Astrocyte of the spinal cord (primary cell): ENCODE results near the gene RBMS3.

Source experiments
- DNase-seq: peaks from one replicate; pipeline ENCODE4 v3.0.0; 2011; ENCODE audit warnings: low read depth, low spot score
- H3K4me3 ChIP-seq: 2 replicates; pipeline ENCODE4 v1.5.1; 2011; ENCODE audit warnings: low read depth, mild to moderate bottlenecking, low read length, moderate library complexity
- in situ Hi-C: cut with HindIII; loops from 2 replicates; pipeline ENCODE4 v1.10.0; 2017; ENCODE audit warnings: low sequenced_read_pairs
- TF ChIP-seq, protein P1 (sequence below): IDR thresholded peaks from 2 replicates; pipeline ENCODE4 v1.5.1; 2012; ENCODE audit warnings: low read depth, mild to moderate bottlenecking, low read length, inconsistent platforms

RBMS3 gene

DNA sequence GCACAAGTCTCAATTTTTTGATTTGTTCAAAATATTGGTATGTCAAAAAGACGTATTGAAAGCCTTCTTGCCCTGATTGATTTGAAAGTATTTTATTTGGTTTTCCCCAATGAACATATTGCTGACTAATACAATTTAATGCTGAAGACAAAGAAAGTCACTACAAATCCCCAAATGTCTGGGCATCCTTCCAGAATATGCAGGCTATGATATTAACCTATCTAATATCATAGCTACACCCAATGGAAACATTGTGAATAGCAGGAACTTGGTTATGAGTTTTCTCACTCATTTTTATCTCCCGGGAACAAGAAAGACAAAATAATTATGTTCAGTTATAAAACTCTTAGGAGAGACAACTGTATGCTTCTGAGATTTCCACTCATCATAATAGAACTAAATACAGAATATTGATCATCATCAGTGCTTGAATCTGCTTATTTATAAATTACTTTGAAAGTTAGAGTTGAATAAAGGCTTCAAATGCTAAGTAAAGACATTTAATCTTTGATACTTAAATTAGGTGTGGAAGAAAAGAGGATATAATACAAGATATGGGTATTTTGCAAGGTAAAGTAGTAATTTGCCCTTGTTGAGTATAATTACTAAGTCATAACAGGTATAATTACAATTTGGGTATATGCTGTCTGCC lies 483.9 kb downstream of the RBMS3 start:
- DNase-seq: peak; percentile 88
- TF ChIP-seq, protein P1, sequence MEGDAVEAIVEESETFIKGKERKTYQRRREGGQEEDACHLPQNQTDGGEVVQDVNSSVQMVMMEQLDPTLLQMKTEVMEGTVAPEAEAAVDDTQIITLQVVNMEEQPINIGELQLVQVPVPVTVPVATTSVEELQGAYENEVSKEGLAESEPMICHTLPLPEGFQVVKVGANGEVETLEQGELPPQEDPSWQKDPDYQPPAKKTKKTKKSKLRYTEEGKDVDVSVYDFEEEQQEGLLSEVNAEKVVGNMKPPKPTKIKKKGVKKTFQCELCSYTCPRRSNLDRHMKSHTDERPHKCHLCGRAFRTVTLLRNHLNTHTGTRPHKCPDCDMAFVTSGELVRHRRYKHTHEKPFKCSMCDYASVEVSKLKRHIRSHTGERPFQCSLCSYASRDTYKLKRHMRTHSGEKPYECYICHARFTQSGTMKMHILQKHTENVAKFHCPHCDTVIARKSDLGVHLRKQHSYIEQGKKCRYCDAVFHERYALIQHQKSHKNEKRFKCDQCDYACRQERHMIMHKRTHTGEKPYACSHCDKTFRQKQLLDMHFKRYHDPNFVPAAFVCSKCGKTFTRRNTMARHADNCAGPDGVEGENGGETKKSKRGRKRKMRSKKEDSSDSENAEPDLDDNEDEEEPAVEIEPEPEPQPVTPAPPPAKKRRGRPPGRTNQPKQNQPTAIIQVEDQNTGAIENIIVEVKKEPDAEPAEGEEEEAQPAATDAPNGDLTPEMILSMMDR: peak; percentile 73
- in situ Hi-C loops: no loop called here
- H3K4me3 ChIP-seq: no peak overlapping the region

DNA sequence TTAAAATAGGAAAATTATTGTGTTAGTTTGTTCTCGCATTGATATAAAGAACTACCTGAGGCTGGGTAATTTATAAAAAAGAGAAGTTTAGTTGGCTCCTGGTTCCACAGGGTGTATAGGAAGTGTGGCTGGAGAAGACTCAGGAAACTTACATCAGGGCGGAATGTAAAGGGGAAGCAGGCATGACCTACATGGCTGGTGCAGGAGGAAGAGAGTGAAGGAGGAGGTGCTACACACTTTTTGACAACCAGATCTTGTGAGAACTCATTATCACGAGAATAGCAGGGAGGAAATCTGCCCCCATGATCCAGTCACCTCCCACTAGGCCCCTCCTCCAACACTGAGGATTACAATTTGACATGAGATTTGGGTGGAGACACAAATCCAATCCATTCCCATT lies 490.7 kb downstream of the RBMS3 start:
- in situ Hi-C loops: no loop called here
- no peak for DNase-seq
- no peak overlapping the region for H3K4me3 ChIP-seq
- TF ChIP-seq, protein P1: no peak

DNA sequence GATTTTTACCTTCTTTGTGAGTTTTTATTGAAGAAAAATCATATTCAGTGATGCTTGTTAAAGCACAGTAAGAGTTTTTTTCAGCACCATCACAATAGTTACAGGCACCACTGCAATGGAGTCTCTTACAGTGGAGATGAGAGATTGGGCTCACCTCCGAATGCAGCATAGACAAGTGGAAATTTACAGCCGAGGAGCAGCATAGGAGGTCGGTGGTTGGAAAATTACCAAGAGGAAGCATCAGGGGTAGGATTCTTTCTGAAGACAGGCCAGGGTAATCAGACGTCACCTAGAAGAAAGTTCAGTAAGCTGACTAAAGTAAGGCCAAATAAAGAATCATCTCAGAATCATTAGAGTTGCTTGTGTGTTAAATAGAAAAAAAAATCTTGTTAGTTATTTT lies 491.6 kb downstream of the RBMS3 start:
- in situ Hi-C loops: no loop called here
- TF ChIP-seq, protein P1: no peak
- no peak overlapping the region for H3K4me3 ChIP-seq
- no peak for DNase-seq

DNA sequence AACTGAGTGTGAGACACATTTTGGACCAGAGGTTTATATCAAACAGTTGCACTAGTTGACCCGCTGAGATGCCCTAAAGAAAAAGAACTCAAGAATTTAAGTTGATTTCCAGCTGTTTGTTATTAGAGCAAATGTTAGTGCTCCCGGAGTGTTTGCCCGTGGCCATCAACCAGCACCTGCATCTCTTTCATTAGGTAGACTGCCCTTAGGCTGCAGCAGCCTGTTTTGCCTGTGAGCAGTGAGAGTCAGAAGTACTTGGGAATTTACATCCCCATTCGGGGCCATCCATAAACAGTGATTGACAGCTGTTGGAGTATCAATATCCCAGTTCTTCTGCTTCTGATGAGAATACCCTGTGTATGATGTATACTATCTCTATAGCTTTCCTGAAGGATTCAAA lies 492.6 kb downstream of the RBMS3 start:
- TF ChIP-seq, protein P1: no peak
- in situ Hi-C loops: no loop called here
- no peak for DNase-seq
- no peak overlapping the region for H3K4me3 ChIP-seq

DNA sequence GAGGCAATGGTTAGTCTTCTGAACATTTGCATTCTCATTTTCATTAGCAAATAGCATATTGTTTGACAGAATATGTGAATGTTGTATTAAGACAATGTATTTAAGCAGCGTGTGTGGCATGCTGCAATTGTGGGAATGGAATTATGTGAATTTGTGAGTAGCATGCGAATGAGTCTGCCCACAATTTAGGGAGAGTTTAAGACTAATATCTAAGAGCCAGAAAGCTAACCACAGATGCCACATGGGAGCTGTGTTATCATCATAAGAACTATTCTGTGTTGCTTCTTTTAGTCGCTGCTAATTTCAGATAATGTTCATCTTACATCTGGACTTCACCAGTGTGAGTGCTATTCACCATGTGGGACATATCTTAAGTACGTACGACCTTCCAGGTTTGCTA lies 494.5 kb downstream of the RBMS3 start:
- DNase-seq: no peak
- in situ Hi-C loops: no loop called here
- TF ChIP-seq, protein P1: no peak
- H3K4me3 ChIP-seq: no peak overlapping the region

DNA sequence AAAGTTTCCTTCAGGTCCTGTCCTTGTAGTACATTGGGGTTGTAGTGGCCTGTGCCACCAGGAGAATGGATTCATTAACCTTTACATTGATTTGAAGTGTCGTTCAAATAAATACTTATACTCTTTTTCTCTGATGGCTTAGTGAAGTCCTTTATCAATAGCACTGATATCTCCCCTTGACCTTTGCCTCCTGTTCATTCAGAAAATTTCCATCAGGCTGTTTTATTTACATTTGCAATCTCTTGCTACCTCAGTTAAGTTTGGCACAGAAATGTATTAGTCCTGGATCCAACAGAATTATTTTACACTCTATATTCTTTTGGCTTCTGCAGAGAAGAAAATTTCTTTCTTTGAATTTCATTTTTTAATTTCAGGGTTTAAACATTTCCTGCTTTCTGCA lies 497.0 kb downstream of the RBMS3 start:
- TF ChIP-seq, protein P1: no peak
- H3K4me3 ChIP-seq: no peak overlapping the region
- no peak for DNase-seq
- in situ Hi-C loops: no loop called here
